Heart left ventricle (tissue), 16 donors: Measurements from ENCODE around the gene ITIH5. TPM values are rescaled to one million over a fixed set of nuclear protein-coding genes. Genes with fewer than 3 reads are reported as not detected.

Experiments
- ATAC-seq, 4 donors: fragments of 200-7000 bp; cut with Tn5 transposase; one replicate each; pipeline ENCODE4 v1.9.1; 2020 to 2022; ENCODE audit warnings: moderate library complexity in 4 of 4, mild to moderate bottlenecking in 3 of 4, moderate number of reproducible peaks in 1 of 4
- DNase-seq, 5 donors: peaks; one replicate each; pipeline ENCODE4 v3.0.0-alpha.2; 2020
- H3K27ac ChIP-seq, 12 donors: fragments of 200-600 bp; sonication (generic) in 4 of 12; one replicate each; pipeline versions ENCODE4 v1.5.0 to v1.8.0; 2016 to 2022; ENCODE audit warnings: mild to moderate bottlenecking in 2 of 12
- H3K27me3 ChIP-seq, 9 donors: fragments of 200-600 bp; sonication (generic) in 2 of 9; one replicate each; pipeline versions ENCODE4 v1.5.1 to v1.8.0; 2016 to 2022; ENCODE audit warnings: mild to moderate bottlenecking in 3 of 9
- H3K36me3 ChIP-seq, 9 donors: fragments of 200-600 bp; sonication (generic) in 2 of 9; one replicate each; pipeline versions ENCODE4 v1.5.0 to v1.8.0; 2018 to 2022; ENCODE audit warnings: mild to moderate bottlenecking in 2 of 9
- H3K4me1 ChIP-seq, 12 donors: fragments of 200-600 bp; sonication (generic) in 4 of 12; one replicate each; pipeline versions ENCODE4 v1.5.0 to v1.8.0; 2016 to 2022; ENCODE audit warnings: mild to moderate bottlenecking in 3 of 12
- H3K4me3 ChIP-seq, 12 donors: fragments of 200-600 bp; sonication (generic) in 4 of 12; one replicate each; pipeline versions ENCODE4 v1.5.0 to v1.8.0; 2017 to 2022; ENCODE audit warnings: mild to moderate bottlenecking in 9 of 12, moderate library complexity in 4 of 12
- H3K9me3 ChIP-seq, 12 donors: fragments of 200-600 bp; sonication (generic) in 4 of 12; one replicate each; pipeline versions ENCODE4 v1.5.0 to v1.8.0; 2016 to 2022; ENCODE audit warnings: mild to moderate bottlenecking in 1 of 12
- POLR2A ChIP-seq, 2 donors: fragments of 450-650 bp; IDR thresholded peaks; one replicate each; pipeline ENCODE4 v1.6.1; 2017; ENCODE audit warnings: antibody characterized with exemption in 2 of 2, mild to moderate bottlenecking in 2 of 2, moderate library complexity in 2 of 2
- WGBS, 4 donors: extraction: QIAGEN DNeasy Blood & Tissue Kit in 2 of 4; methylation state at CpG; one replicate each; pipeline versions ENCODE4 v1.1.5 to v1.1.7; 2013 to 2018; 5-methylcytosine and 5-hydroxymethylcytosine counted together
- intact Hi-C, 10 donors: fragments of 100-400 bp; cut with DNase I; formaldehyde crosslinking; loops; one replicate each; pipeline versions ENCODE4 v1.11.1 to v1.14.2; 2022
- polyA plus RNA-seq, 2 donors: library from polyadenylated mRNA; stranded (reverse); fragments of 200-250 nt; gene quantifications; one replicate each; pipeline ENCODE4 v1.2.3, GENCODE V29; 2013
- total RNA-seq, 9 donors: library from RNA; depleted of rRNA in 2 of 9; stranded (reverse); fragments of >200 nt in 2 of 9; fragmentation: NEBNext Ultra II Directional in 3 of 9; extraction: Animal tissue kit (Norgen Biotek cat#: 25700) in 3 of 9; gene quantifications; one replicate each; pipeline versions ENCODE4 v1.1.0 to v1.2.4, GENCODE V29; 2016 to 2023
- TF ChIP-seq, protein P1 (sequence below), 12 donors: fragments of 200-600 bp; sonication (generic) in 4 of 12; IDR thresholded peaks; one replicate each; pipeline versions ENCODE4 v1.5.0 to v1.8.0; 2018 to 2022; ENCODE audit warnings: antibody characterized with exemption in 12 of 12, mild to moderate bottlenecking in 5 of 12
- donor health status: ischemic (EF 13 %, LVEDD 7.1; RV severe dilation, severe dysfunction).
- donor health status: healthy with polysubstance abuse.
- donor health status: DM: no; HTN: yes; CAD: no.
- donor health status: DM: no; HTN: no; CAD: no.
- donor health status: ischemic (EF 25% LVEDD 6.9; RV normal size, moderate dysfunction).
- donor health status: ischemic (EF 25% LVEDD 5.7; RV mildly dilated, moderate dysfunction).
- donor health status: healthy.
- donor health status: DM: yes; HTN: yes; CAD: no.
- donor health status: ischemic (EF 35%, LVEDD 5.7; RV mildly dilated, moderate dysfunction).
- donor health status: nonischemic (EF 11% LVEDD 7.7; RV severe dilation, severe dysfunction).
- donor health status: DM: yes; HTN: yes; CAD: no.
- donor health status: PGD.
- donor health status: ischemic (EF 29% LVEDD 5.4; RV normal size, mild dysfunction).
- donor health status: nonischemic (EF 23%, LVEDD 6.1; RV moderate dilation, normal function).

The ITIH5 gene
- total and polyA plus RNA-seq, 11 donors, result 2.7 to 20.4 (median 7.1) TPM

GRCh38 chr10:7647062-7647664 lies 19.6 kb downstream of the ITIH5 start:
- TF ChIP-seq, protein P1, sequence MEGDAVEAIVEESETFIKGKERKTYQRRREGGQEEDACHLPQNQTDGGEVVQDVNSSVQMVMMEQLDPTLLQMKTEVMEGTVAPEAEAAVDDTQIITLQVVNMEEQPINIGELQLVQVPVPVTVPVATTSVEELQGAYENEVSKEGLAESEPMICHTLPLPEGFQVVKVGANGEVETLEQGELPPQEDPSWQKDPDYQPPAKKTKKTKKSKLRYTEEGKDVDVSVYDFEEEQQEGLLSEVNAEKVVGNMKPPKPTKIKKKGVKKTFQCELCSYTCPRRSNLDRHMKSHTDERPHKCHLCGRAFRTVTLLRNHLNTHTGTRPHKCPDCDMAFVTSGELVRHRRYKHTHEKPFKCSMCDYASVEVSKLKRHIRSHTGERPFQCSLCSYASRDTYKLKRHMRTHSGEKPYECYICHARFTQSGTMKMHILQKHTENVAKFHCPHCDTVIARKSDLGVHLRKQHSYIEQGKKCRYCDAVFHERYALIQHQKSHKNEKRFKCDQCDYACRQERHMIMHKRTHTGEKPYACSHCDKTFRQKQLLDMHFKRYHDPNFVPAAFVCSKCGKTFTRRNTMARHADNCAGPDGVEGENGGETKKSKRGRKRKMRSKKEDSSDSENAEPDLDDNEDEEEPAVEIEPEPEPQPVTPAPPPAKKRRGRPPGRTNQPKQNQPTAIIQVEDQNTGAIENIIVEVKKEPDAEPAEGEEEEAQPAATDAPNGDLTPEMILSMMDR (IDR thresholded peaks at IDR 0.05), result no peak
- no peak for TF ChIP-seq POLR2A (IDR thresholded peaks at IDR 0.05)
- H3K9me3 ChIP-seq, result peaks cover 0 to 8% (median 0%) of the 10 kb centered on the region in 12 donors
- no peak overlapping the region for H3K4me3 ChIP-seq
- intact Hi-C loops, result no loop called here
- ATAC-seq, result no peak
- peaks cover 0 to 30% (median 7%) of the 10 kb centered on the region in 12 donors for H3K4me1 ChIP-seq
- no peaks in the 10 kb centered on the region for H3K36me3 ChIP-seq
- 79 to 89% (median 84%) methylated on average over 4 of the region's 4 CpGs for WGBS, 4 donors
- H3K27ac ChIP-seq, result peak overlapping the region in 1 of 12 donors; percentile 17
- H3K27me3 ChIP-seq, result no peaks in the 10 kb centered on the region
- no peak for DNase-seq

- ATAC-seq, result peak in 2 of 4 donors; percentile 50 to 56
- DNase-seq, result no peak
- TF ChIP-seq, protein P1 (IDR thresholded peaks at IDR 0.05), result no peak
- TF ChIP-seq POLR2A (IDR thresholded peaks at IDR 0.05), result no peak
- peak overlapping the region in 1 of 12 donors; percentile 39 for H3K27ac ChIP-seq
- no peak overlapping the region for H3K4me3 ChIP-seq
- intact Hi-C loops, result no loop called here
- WGBS, 4 donors, result 73 to 84% (median 78%) methylated on average over 5 of the region's 5 CpGs
- no peaks in the 10 kb centered on the region for H3K27me3 ChIP-seq
- peaks cover 0 to 8% (median 0%) of the 10 kb centered on the region in 12 donors for H3K9me3 ChIP-seq
- H3K4me1 ChIP-seq, result peaks cover 0 to under 1% (median 0%) of the 10 kb centered on the region in 12 donors
- peaks cover 0 to 35% (median 1%) of the 10 kb centered on the region in 9 donors for H3K36me3 ChIP-seq
These were observed 24.2 kb downstream of the ITIH5 start for GRCh38 chr10:7642491-7643011.

GRCh38 chr10:7635408-7636125 lies 31.2 kb downstream of the ITIH5 start:
- intact Hi-C loops, result no loop called here
- ATAC-seq (no peak), DNase-seq (no peak)
- WGBS, 4 donors, result 84 to 88% (median 85%) methylated on average over 7 of the region's 7 CpGs
- no peaks in the 10 kb centered on the region for H3K27me3 ChIP-seq
- TF ChIP-seq, protein P1 (IDR thresholded peaks at IDR 0.05), result no peak
- TF ChIP-seq POLR2A (IDR thresholded peaks at IDR 0.05), result no peak
- H3K4me3 ChIP-seq, result no peak overlapping the region
- peaks cover 0 to 15% (median 0%) of the 10 kb centered on the region in 12 donors for H3K4me1 ChIP-seq
- H3K27ac ChIP-seq, result peak overlapping the region in 8 of 12 donors; percentile 46 to 73 (median 60)
- H3K9me3 ChIP-seq, result peaks cover 0 to 8% (median 0%) of the 10 kb centered on the region in 12 donors
- H3K36me3 ChIP-seq, result peaks cover 0 to 40% (median 4%) of the 10 kb centered on the region in 9 donors
